ENCODE data around the gene KDM4C. TPM values are rescaled to one million over a fixed set of nuclear protein-coding genes. Genes with fewer than 3 reads are reported as not detected.

KDM4C gene
- total and polyA plus RNA-seq, 2 of the 4 experiments (the other 2 are of a cell fraction), result 11.8 to 23.8 TPM

GRCh38 chr9:7171396-7172153 is 413.8 kb downstream of the KDM4C start (continued):
- TF ChIP-seq SMC3 (IDR thresholded peaks at IDR 0.05; ENCODE audit: low read depth, low read length), result no peak

GRCh38 chr9:7172154-7173115 is 414.7 kb downstream of the KDM4C start:
- no peaks in the 10 kb centered on the region for H4K20me1 ChIP-seq (ENCODE audit: insufficient read depth, low read length)
- peak; percentile 63 for ATAC-seq (ENCODE audit: low read depth)
- BruUV-seq (replicated peaks), result no TSS peak
- H3K9ac ChIP-seq (ENCODE audit: low read depth, low read length), result no peak overlapping the region
- dilution Hi-C loops (cut with HindIII; ENCODE audit: low sequenced_read_pairs, unreplicated experiment), result no loop called here
- H3K4ac ChIP-seq (ENCODE audit: low read depth, low read length), result no peak overlapping the region
- H2BK20ac ChIP-seq (ENCODE audit: low read depth, low read length), result no peak overlapping the region
- H3K79me1 ChIP-seq (ENCODE audit: low read depth in 1 of 2, low read length in 2 of 2), result no peaks in the 10 kb centered on the region
- WGBS, 2 experiments (ENCODE audit: extremely low coverage in 2 of 2, insufficient read length in 1 of 2), result no CpG with 5 or more reads among the region's 11 CpGs
- no peak overlapping the region for H3K4me3 ChIP-seq (ENCODE audit: insufficient read depth, low read depth, low read length)
- no peak overlapping the region for H4K91ac ChIP-seq (ENCODE audit: insufficient read depth, low read depth, low read length)
- no peak overlapping the region for H3K23ac ChIP-seq (ENCODE audit: low read depth, low read length)
- H3K14ac ChIP-seq (replicated peaks; ENCODE audit: low read depth, low read length), result no peak overlapping the region
- H2AFZ ChIP-seq (replicated peaks; ENCODE audit: low read length, poor library complexity), result no peak overlapping the region
- no peaks in the 10 kb centered on the region for H3K9me3 ChIP-seq (ENCODE audit: control insufficient read depth, insufficient read depth, low read length)
- intact Hi-C loops (cut with micrococcal nuclease), result no loop called here
- ChIA-PET POLR2A (ENCODE audit: unreplicated experiment) (no interaction called here), CTCF (interaction anchor here (0.7 to 1.5 kb wide), 3 partner anchors 13 to 217 kb away, joined by 3 to 5 read pairs (median 3); no protein-coding TSS in a partner anchor)
- in situ Hi-C loops (cut with MboI; ENCODE audit: low sequenced_read_pairs), result no loop called here
- no peak overlapping the region for H2BK15ac ChIP-seq (ENCODE audit: low read depth, low read length)
- H2BK5ac ChIP-seq (ENCODE audit: low read depth, low read length, poor library complexity, severe bottlenecking), result no peak overlapping the region
- H4K5ac ChIP-seq (ENCODE audit: low read depth, low read length), result no peak overlapping the region
- peaks cover 2% of the 10 kb centered on the region; the same call in 1 of the 2 replicates for H3K4me1 ChIP-seq (ENCODE audit: control insufficient read depth, insufficient read depth, low read length)
- no peak overlapping the region for H2BK120ac ChIP-seq (ENCODE audit: low read depth, low read length)
- H4K8ac ChIP-seq (ENCODE audit: low read depth in 2 of 2, low read length in 2 of 2), result no peak overlapping the region
- TF ChIP-seq NFE2L2 (IDR thresholded peaks at IDR 0.05; ENCODE audit: low read depth, low read length) (no peak), MAFK (IDR thresholded peaks at IDR 0.05; ENCODE audit: low read depth, low read length) (peak; percentile 59)
- no peak overlapping the region for H3K27ac ChIP-seq (ENCODE audit: insufficient read depth, low read length)
- H2AK9ac ChIP-seq (replicated peaks; ENCODE audit: low read depth, low read length, poor library complexity), result no peak overlapping the region
- no peak overlapping the region for H3K56ac ChIP-seq (ENCODE audit: extremely low read depth, insufficient read depth, low read length)
- DNase-seq, result peak; percentile 63
- no peak overlapping the region for H3K18ac ChIP-seq (ENCODE audit: low read depth, low read length)
- H3K4me2 ChIP-seq (ENCODE audit: low read depth, low read length), result no peak overlapping the region; the same call in 1 of the 2 replicates
- H3K36me3 ChIP-seq (ENCODE audit: control insufficient read depth, insufficient read depth, low read length), result peaks cover 2% of the 10 kb centered on the region; the same call in 1 of the 2 replicates
- H2AK5ac ChIP-seq (ENCODE audit: low read depth, low read length), result no peak overlapping the region
- H3K27me3 ChIP-seq (ENCODE audit: control insufficient read depth, insufficient read depth, low read length), result no peaks in the 10 kb centered on the region
- peaks cover 4% of the 10 kb centered on the region; the same call in 1 of the 2 replicates for H3K9me1 ChIP-seq (ENCODE audit: insufficient read depth, low read length)
